Mucosa of descending colon (tissue), 3 donors: ENCODE measurements around the gene SKA1. TPM values are rescaled to one million over a fixed set of nuclear protein-coding genes. Genes with fewer than 3 reads are reported as not detected.

Experiments
- ATAC-seq: fragments of 200-7000 bp; cut with Tn5 transposase; one replicate; pipeline ENCODE4 v1.9.1; 2020; ENCODE audit warnings: mild to moderate bottlenecking, moderate library complexity
- DNase-seq, 3 donors: peaks; one replicate each; pipeline ENCODE4 v3.0.0-alpha.2; 2020
- H3K36me3 ChIP-seq: fragments of 200-600 bp; one replicate; pipeline ENCODE4 v1.8.0; 2021; ENCODE audit warnings: low read depth, mild to moderate bottlenecking
- H3K4me1 ChIP-seq: fragments of 200-600 bp; one replicate; pipeline ENCODE4 v1.8.0; 2021; ENCODE audit warnings: low read depth, mild to moderate bottlenecking
- H3K4me3 ChIP-seq: fragments of 200-600 bp; one replicate; pipeline ENCODE4 v1.8.0; 2021; ENCODE audit warnings: mild to moderate bottlenecking
- H3K9me3 ChIP-seq: fragments of 200-600 bp; one replicate; pipeline ENCODE4 v1.8.0; 2021; ENCODE audit warnings: mild to moderate bottlenecking
- intact Hi-C, 2 donors: fragments of 100-400 bp; cut with DNase I in 1 of 2; cut with micrococcal nuclease in 1 of 2; formaldehyde crosslinking; loops; one replicate each; pipeline versions ENCODE4 v1.11.0 to v1.11.1; 2022; cut with DNase I, micrococcal nuclease
- total RNA-seq, 3 donors: library from RNA; stranded (reverse); fragmentation: NEBNext Ultra II Directional in 2 of 3; extraction: Animal tissue kit (Norgen Biotek cat#: 25700) in 2 of 3; gene quantifications; one replicate each; pipeline versions ENCODE4 v1.2.1 to v1.2.4, GENCODE V29; 2021 to 2023
- TF ChIP-seq, protein P1 (sequence below): fragments of 200-600 bp; IDR thresholded peaks from one replicate; pipeline ENCODE4 v1.8.0; 2022; ENCODE audit warnings: antibody characterized with exemption, mild to moderate bottlenecking
- donor health status: DM: no; HTN: no; CAD: no; lungs with moderate emphysema.
- donor health status: DM: no; HTN: no; CAD: no.
- donor health status: DM: no; HTN: yes; CAD: no.

SKA1 gene
- total RNA-seq, 3 donors from 2014 or later, result 1.0 to 7.2 (median 1.0) TPM

DNA sequence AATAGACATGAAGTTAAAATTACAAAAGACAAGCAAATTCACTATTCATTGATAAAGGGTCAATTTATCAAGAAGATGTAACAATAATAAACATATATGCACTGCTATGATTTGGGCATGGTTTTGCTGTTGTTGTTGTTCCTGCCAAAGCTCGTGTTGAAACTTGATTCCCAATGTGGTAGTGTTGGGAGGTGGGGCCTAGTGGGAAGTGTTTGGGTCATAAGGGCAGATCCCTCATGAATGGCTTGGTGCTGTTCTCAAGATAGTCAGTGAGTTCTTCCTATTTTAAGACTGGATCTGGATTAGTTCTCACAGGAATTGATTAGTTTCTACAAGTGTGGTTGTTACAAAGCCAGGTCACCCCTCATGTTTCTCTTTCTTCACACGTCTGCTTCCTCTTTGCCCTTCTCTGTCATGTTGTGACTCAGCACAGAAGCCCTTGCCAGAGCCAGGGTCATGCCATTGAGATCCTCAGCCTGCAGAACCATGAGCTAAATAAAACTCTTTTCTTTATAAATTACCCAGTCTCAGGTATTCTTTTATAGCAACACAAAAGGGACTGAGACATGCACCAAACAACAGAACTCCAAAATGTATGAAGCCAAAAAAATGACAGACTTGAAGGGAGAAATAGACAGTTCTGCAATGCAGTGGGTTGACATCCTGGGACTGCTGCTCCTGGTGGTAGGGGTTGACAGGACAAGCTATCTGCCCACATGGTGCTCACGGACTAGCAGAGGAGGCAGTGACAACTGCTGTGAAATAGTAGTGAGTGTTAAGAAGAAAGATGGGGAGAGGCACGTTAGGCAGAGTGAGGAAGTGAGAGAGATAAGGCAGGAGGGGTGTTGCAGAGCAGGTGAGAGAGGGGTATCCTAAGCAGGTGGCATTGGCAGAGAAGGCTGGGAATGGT is 18.6 kb upstream of the SKA1 start:
- no peak for DNase-seq
- TF ChIP-seq, protein P1, sequence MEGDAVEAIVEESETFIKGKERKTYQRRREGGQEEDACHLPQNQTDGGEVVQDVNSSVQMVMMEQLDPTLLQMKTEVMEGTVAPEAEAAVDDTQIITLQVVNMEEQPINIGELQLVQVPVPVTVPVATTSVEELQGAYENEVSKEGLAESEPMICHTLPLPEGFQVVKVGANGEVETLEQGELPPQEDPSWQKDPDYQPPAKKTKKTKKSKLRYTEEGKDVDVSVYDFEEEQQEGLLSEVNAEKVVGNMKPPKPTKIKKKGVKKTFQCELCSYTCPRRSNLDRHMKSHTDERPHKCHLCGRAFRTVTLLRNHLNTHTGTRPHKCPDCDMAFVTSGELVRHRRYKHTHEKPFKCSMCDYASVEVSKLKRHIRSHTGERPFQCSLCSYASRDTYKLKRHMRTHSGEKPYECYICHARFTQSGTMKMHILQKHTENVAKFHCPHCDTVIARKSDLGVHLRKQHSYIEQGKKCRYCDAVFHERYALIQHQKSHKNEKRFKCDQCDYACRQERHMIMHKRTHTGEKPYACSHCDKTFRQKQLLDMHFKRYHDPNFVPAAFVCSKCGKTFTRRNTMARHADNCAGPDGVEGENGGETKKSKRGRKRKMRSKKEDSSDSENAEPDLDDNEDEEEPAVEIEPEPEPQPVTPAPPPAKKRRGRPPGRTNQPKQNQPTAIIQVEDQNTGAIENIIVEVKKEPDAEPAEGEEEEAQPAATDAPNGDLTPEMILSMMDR, result no peak
- Histone ChIP-seq H3K36me3 (no peaks in the 10 kb centered on the region), H3K9me3 (no peaks in the 10 kb centered on the region), H3K4me1 (no peaks in the 10 kb centered on the region), H3K4me3 (no peak overlapping the region)
- ATAC-seq, result peak; percentile 61
- intact Hi-C loops, result loop anchor here in 1 of 2 donors (5.0 kb wide), 1 partner anchor 139 kb away; no protein-coding TSS in a partner anchor

DNA sequence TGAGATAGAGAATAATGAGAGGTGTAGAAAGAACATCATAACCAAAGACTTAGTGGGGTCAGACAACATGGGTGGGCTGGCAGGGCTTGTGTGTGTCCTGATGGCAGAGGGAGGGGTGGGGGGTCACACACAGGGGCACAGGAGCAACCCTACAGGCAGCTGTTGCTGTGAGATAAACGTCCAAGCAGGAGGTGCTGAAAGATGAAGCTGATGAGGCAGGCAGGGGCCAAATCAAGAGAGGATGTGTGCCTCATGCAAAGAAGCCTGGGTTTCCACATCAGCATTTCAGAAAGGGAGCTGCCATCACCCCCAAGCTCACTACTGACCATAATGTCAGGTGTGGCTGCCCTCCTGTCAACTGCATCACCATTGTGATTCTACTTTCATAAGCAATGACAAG is 16.0 kb upstream of the SKA1 start:
- intact Hi-C loops, result loop anchor here in 1 of 2 donors (5.0 kb wide), 1 partner anchor 142 kb away; no protein-coding TSS in a partner anchor
- Histone ChIP-seq H3K4me1 (no peaks in the 10 kb centered on the region), H3K9me3 (no peaks in the 10 kb centered on the region), H3K36me3 (no peaks in the 10 kb centered on the region), H3K4me3 (no peak overlapping the region)
- ATAC-seq (no peak), DNase-seq (no peak)
- TF ChIP-seq, protein P1, result no peak

DNA sequence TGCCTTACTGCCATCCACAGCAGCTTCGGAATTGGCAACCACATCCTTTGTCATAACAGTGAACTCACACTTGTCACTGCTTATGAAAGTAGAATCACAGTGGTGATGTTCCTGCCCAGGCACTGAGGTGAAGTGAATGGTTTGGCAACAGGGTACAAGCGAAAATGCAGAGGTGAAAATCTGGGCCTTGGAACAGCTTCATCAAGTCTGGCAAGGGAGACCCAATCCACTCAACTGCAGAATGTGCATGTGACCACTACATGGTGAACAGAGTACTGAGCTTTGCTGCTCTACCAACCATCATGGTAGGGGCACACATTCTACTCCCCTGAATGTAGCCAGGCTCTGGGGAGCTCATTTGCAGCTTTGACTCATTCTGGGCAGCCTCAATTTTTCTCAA is 15.0 kb upstream of the SKA1 start:
- H3K4me1 ChIP-seq, result no peaks in the 10 kb centered on the region
- H3K36me3 ChIP-seq, result no peaks in the 10 kb centered on the region
- DNase-seq (no peak), ATAC-seq (no peak)
- no peak overlapping the region for H3K4me3 ChIP-seq
- intact Hi-C loops, result loop anchor here in 1 of 2 donors (5.0 kb wide), 1 partner anchor 143 kb away; no protein-coding TSS in a partner anchor
- TF ChIP-seq, protein P1, result no peak
- no peaks in the 10 kb centered on the region for H3K9me3 ChIP-seq

DNA sequence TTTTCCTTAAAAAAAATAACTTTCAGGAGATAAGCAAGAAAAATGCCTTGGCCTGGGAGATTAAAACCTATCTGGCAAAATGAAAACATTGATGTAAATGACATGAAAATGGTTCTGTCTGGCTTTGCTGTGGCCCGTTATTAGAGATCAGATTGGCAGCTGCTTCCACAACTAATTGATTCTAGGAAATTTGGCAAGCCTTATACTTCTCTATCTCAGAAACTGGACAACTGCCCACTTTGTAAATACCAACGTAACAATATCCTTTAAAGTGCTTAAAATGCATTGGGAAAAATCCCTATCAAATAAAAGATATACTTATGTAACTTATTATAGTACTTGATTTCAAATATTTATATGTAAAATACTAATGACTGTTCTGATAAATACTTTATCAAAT is 14.2 kb upstream of the SKA1 start:
- TF ChIP-seq, protein P1, result no peak
- Histone ChIP-seq H3K4me1 (no peaks in the 10 kb centered on the region), H3K36me3 (no peaks in the 10 kb centered on the region), H3K4me3 (no peak overlapping the region), H3K9me3 (no peaks in the 10 kb centered on the region)
- intact Hi-C loops, result no loop called here
- DNase-seq, result no peak
- ATAC-seq, result no peak

DNA sequence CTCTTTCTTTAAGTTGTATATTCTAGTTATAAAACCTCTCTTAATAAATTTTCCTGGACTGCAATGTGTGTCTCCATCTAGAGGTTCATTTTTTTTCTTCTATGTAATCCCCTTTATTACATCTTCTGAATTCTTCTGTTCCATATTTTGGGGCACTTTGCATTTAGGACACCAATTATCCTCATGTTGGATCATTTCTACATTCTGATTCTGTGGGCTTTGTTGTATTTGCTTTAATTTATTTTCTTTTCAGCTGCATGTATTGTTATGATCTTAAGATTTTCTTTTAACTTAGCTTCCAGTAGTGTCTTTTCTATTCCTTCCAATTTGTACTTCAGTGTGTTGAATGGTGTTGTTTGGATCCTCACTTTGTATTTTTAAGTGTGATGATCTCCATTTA is 5.2 kb upstream of the SKA1 start:
- H3K36me3 ChIP-seq, result no peaks in the 10 kb centered on the region
- peaks cover 16% of the 10 kb centered on the region for H3K9me3 ChIP-seq
- H3K4me3 ChIP-seq, result no peak overlapping the region
- intact Hi-C loops, result no loop called here
- TF ChIP-seq, protein P1, result no peak
- H3K4me1 ChIP-seq, result peaks cover 5% of the 10 kb centered on the region
- ATAC-seq (no peak), DNase-seq (no peak)
